Measurements from ENCODE around the gene SPRY4.
A peak's percentile ranks its signal among the peaks of the same experiment; 100 is the strongest.
"Not testable (repeated sequence)": the region's sequence is repeated elsewhere in the genome, so short reads cannot be mapped to it uniquely, and the experiment has no call there.

Gene SPRY4

DNA sequence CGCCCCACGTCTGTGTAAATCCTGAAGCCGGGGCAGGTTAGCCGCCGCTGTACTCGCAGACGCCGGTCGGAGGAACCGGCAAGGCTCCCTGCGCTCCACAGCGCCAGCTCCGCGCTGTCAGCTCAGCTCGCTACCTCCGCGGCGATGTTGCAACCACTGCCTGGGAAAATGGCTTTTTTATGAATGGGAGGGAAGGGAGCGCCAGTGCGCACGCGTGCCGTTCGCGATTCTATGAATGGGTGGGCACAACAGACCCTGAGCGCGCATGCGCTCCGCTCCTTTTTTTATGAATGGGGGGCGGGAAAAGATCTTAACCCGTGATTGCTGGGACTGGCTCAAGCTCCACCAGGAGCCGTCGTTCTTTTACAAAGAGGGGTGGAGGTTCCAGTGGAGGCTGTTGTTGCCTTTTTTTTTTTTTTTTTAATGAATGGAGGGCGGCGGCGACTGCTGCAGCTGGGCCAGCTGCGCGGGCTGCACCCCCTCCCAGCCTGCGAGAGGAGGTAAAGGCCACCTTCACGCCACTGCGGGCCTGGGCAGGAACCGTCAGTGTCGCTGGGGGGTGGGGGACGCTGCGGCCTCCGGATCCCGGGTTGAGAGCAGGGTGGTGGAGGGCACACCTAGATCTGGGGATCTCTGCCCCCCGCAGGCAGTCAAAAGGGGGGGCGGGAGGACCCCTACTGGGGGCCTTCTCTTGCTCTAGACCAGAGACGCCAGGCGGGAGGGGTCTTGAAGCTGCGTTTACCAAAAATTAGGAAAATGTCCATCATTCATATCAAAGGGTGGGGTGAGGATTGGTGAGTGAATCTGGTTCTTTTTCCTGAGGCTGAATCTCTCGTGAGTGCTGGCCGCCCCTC is at the start of gene SPRY4:
TSS of gene SPRY4 (minus strand) at position 151 of the 854 bp plus-strand sequence. CDS start 9,913 bp downstream, outside the sequence.
- DNase-seq: peak; percentile 85 to 90

DNA sequence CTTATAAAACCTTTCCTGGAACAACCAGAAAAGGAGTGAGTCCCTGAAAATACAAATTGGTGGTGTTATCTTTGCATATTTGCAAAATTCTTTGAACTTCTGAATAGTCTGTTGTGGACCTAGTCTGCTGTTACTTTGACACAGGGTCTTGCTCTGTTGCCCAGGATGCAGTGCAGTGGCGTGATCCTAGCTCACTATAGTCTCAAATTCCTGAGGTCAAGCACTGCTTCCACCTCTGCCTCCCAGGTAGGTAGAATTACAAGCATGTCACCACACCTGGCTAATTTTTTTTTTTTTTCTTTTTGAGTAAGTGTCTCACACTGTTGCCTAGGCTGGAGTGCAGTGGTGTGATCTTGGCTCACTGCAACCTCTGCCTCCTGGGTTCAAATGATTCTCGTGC is 43.7 kb upstream of the SPRY4 start:
- no peak for DNase-seq

GRCh38 chr5:142366007-142366406 is 41.2 kb upstream of the SPRY4 start:
- DNase-seq: no peak

- no peak for DNase-seq
Observed at GRCh38 chr5:142364251-142365145, 39.7 kb upstream of the SPRY4 start.

- no peak for DNase-seq
Observed at GRCh38 chr5:142363619-142363963, 38.8 kb upstream of the SPRY4 start.

- DNase-seq: not testable (repeated sequence)
Observed at GRCh38 chr5:142362193-142362592, 37.4 kb upstream of the SPRY4 start.

GRCh38 chr5:142360607-142361120 is 35.8 kb upstream of the SPRY4 start:
- no peak for DNase-seq

DNA sequence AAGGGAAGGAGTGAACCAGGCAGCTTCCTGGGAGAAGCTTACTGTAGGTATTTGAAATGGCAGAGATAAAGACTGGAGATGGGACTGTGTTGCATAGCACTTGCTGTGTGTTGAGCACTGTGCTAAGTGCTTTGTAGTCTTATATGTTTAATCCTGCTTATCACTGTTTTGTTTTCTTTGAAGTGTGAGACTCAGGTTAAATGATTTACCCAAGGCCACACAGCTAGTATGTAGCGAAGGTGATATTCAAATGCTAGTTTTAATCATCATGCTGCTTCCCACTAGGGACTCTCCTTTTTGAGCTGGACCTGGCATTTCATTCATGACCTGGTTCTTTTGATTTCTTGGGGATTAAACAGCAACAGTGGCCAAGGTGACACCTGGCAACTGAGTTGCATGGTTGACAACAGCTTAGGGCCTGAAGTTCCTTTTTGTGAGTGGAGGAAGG is 35.3 kb upstream of the SPRY4 start:
- DNase-seq: no peak

GRCh38 chr5:142358648-142359047 is 33.8 kb upstream of the SPRY4 start:
- DNase-seq: no peak

DNA sequence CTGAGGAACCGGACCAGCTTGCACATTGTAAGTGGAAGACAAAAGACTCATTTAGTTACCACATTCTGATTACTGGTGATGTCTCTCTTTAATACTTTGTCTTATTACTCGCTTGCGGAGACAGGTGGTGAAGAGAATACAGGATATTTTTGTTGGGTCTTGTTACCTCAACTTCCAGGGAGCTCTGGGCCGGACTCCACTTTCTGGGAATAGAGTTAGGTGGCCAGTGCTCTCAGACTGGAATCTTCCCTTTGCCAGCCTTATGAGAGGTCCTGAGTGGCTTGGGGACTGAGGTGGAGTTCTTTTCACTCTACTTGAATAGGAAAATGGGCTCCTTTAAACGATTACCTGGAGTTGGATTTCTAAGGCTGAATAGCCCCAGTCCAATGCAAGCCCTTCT is 33.3 kb upstream of the SPRY4 start:
- no peak for DNase-seq

GRCh38 chr5:142357469-142358090 is 32.8 kb upstream of the SPRY4 start:
- DNase-seq: no peak

GRCh38 chr5:142356716-142357468 is 32.1 kb upstream of the SPRY4 start:
- peak; percentile 92 for DNase-seq

- DNase-seq: no peak
Observed at GRCh38 chr5:142356349-142356715, 31.5 kb upstream of the SPRY4 start.

DNA sequence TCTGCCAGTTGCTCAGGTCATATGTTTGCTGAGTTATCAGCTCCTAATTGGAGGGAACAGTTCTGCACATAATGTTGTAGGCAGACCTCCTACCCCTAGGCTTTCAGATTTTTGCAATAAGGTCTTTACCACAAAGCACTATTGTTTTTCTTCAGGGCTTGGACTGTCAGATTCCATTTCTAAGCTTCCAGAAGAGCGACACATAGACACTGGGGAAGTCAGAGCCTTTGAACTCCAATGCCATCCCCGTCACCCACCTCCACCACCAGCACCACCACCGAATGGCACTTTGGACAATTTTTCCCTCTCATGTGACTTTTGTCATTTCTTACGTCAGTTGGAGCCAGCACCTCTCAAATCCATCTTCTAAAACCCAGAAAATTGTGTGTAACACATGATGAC is 28.3 kb upstream of the SPRY4 start:
- DNase-seq: no peak

- DNase-seq: no peak
Observed at GRCh38 chr5:142350021-142350420, 25.2 kb upstream of the SPRY4 start.

DNA sequence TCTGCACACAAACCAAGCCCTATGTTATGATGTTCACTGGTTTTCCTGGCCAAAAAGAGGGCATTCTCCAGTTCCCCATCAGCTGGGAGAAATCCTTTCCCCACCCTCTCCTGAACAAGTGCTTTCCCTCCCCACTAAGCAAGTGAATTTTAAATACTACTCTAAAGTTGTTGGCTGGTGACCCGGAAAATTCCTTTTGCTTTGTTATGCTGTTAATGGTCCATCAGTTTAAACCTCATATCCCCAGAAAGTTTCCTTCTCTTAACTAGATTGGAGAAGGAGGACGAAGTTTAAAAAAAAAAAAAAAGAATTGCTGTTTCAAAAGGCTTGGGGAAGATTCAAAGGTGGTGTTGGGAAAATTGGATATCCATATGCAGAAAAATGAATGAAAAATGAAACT is 21.9 kb upstream of the SPRY4 start:
- DNase-seq: no peak

GRCh38 chr5:142344915-142345314 is 20.1 kb upstream of the SPRY4 start:
- DNase-seq: not testable (repeated sequence)

DNA sequence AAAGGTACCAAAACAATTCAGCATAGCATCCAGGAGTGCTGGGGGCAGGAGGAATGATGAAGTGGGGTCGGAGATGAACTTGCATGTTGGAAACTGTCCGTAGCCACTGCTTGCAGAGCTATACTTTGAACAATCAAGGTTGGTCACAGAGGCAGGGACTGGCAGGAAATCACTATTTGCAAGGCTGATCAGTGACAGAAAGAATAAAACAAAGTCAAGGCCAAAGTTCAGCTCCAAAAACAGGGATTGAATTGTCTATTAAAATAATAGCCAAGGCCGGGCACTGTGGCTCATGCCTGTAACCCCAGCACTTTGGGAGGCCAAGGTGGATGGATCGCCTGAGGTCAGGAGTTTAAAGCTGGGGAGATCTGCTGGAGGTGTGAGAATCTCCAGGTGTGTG is 18.7 kb upstream of the SPRY4 start:
- no peak for DNase-seq

GRCh38 chr5:142342128-142342981 is 17.5 kb upstream of the SPRY4 start:
- DNase-seq: no peak

GRCh38 chr5:142339781-142340180 is 15.0 kb upstream of the SPRY4 start:
- no peak for DNase-seq

DNA sequence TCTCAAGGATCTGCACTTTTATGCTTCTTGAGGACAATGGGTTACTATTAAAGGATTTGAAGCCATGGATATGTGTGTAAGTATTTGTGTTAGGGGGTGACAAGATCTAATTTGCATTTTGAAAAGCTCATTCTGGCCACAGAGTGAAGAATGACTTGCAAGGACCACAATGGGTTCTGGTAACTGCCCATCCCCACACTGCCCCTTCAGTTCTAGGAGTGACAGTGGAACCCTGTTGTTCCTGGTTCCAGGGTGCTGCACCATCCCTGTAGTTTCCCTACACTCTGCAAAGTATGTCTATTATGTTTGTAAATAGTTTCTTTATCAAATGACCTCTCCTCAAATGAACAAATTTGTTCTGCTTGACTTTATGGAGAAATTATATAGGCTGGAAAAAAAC is 9.7 kb upstream of the SPRY4 start:
- DNase-seq: no peak
